BLaER1 treated with 17β-estradiol and CSF1 and Interleukin-3, amounts not matched to agents 10 nM and 100 nM (cell line): Measurements from ENCODE around the gene TRAF5.
A peak's percentile ranks its signal among the peaks of the same experiment; 100 is the strongest.
"Not testable (repeated sequence)": the region's sequence is repeated elsewhere in the genome, so short reads cannot be mapped to it uniquely, and the experiment has no call there.

ENCODE experiments used
- H3K27ac ChIP-seq, 11 experiments: shearing (Covaris generic); formaldehyde crosslinking; 2 replicates each; pipeline ENCODE4 v1.8.1; 2022
- H3K27me3 ChIP-seq, 11 experiments: shearing (Covaris generic); formaldehyde crosslinking; 2 replicates each; pipeline ENCODE4 v1.8.1; 2022
- H3K36me3 ChIP-seq, 11 experiments: shearing (Covaris generic); formaldehyde crosslinking; 2 replicates each; pipeline ENCODE4 v1.8.1; 2022
- H3K4me1 ChIP-seq, 10 experiments: shearing (Covaris generic); formaldehyde crosslinking; 2 replicates each; pipeline ENCODE4 v1.8.1; 2022
- H3K4me2 ChIP-seq, 11 experiments: shearing (Covaris generic); formaldehyde crosslinking; 2 replicates each; pipeline ENCODE4 v1.8.1; 2022
- H3K4me3 ChIP-seq, 10 experiments: shearing (Covaris generic); formaldehyde crosslinking; 2 replicates each; pipeline ENCODE4 v1.8.1; 2022
- H3K9ac ChIP-seq, 11 experiments: shearing (Covaris generic); formaldehyde crosslinking; 2 replicates each; pipeline ENCODE4 v1.8.1; 2022
- H3K9me3 ChIP-seq, 11 experiments: shearing (Covaris generic); formaldehyde crosslinking; replicated peaks in 1 of 11; 2 replicates each; pipeline ENCODE4 v1.8.1; 2022
- H4K20me1 ChIP-seq, 11 experiments: shearing (Covaris generic); formaldehyde crosslinking; 2 replicates each; pipeline ENCODE4 v1.8.1; 2022
- Cebpa-rat ChIP-seq, 11 experiments: shearing (Covaris generic); IDR thresholded peaks; 2 replicates each; pipeline ENCODE4 v1.8.1; 2022

Gene TRAF5

DNA sequence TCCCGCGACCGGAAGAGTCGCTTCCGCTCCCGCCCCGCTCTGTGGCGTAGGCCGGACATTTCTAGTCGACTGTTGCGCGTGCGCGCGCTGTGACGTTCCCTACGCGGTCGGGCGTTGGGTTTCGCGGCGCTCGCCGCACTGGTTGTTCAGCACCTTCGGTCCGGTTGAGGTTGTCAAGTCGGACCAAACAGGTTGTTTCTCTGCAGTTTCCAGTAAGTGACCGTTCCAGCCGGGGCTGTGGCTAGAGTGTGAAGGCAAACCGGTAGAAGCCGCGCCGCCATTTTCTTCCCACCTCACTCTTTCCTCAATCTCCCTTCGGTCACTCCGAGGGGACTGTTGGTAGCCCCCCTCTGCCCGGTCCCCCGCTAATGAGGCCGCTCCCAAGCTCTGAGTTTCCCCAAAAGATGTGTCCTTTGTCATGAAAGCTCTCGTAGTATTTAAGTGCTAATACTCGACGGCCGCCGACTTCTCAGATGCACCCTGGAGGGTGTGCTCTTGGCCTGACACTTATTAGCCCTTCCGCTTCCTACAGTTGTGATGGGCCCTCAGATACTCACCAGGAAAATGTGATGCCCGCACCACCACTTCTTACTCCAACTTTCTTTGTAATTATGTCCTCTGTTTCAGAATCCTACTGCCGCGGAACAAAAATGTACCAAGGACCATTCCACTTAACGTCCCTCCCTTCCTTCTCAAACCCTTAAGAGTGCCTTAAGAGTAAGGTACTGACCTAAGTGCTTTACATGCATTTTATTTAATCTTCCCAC lies 56.3 kb downstream of the TRAF5 start:
- H3K27me3 ChIP-seq, result no peaks in the 10 kb centered on the region
- TF ChIP-seq Cebpa-rat (IDR thresholded peaks at IDR 0.05), result no peak
- no peaks in the 10 kb centered on the region for H3K36me3 ChIP-seq
- H3K9ac ChIP-seq, result no peak overlapping the region
- H3K4me1 ChIP-seq, result peaks cover 0 to 5% (median 0%) of the 10 kb centered on the region in 10 experiments; a peak in 2 of 20 replicates
- H3K4me3 ChIP-seq, result no peak overlapping the region
- H3K4me2 ChIP-seq, result no peak overlapping the region
- no peaks in the 10 kb centered on the region for H4K20me1 ChIP-seq
- peaks cover 4 to 13% (median 7%) of the 10 kb centered on the region in 11 experiments; a peak in 16 of 22 replicates for H3K9me3 ChIP-seq
- H3K27ac ChIP-seq, result no peak overlapping the region

DNA sequence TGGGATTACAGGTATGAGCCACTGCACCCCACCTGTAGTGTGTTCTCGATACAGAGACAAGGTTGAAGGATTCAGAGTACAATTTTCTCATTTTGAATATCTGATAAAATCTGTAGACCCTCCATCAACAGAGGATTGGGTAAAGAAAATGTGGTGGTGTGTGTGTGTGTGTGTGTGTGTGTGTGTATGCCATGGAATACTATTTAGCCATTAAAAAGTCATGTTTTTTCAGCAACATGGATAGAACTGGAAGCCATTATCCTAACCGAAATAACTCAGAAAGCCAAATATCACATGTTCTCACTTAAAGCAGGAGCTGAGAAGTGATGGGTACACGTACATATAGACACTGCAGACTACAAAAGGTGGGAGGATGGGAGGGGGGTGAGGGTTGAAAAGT lies 57.9 kb downstream of the TRAF5 start:
- no peak for TF ChIP-seq Cebpa-rat (IDR thresholded peaks at IDR 0.05)
- H3K4me2 ChIP-seq, result no peak overlapping the region
- H3K4me1 ChIP-seq, result no peaks in the 10 kb centered on the region
- H4K20me1 ChIP-seq, result no peaks in the 10 kb centered on the region
- peaks cover 4 to 13% (median 7%) of the 10 kb centered on the region in 11 experiments; a peak in 16 of 22 replicates for H3K9me3 ChIP-seq
- no peaks in the 10 kb centered on the region for H3K27me3 ChIP-seq
- H3K36me3 ChIP-seq, result no peaks in the 10 kb centered on the region
- H3K4me3 ChIP-seq, result no peak overlapping the region
- no peak overlapping the region for H3K27ac ChIP-seq
- no peak overlapping the region for H3K9ac ChIP-seq

DNA sequence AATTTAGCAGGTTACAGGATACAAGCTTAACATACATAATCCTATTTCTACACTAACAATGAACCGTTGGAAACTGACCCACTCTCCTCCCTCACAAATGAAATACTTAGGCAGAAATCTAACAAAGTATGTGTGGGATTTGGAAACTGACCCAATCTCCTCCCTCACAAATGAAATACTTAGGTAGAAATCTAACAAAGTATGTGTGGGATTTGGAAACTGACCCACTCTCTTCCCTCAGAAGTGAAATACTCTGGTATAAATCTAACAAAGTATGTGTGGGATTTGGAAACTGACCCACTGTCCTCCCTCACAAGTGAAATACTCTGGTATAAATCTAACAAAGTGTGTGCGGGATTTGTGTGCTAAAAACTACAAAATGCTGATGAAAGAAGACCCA lies 60.3 kb downstream of the TRAF5 start:
- no peak overlapping the region for H3K9ac ChIP-seq
- no peak for TF ChIP-seq Cebpa-rat (IDR thresholded peaks at IDR 0.05)
- peaks cover 4 to 12% (median 7%) of the 10 kb centered on the region in 11 experiments; a peak in 16 of 22 replicates for H3K9me3 ChIP-seq
- H3K4me1 ChIP-seq, result no peaks in the 10 kb centered on the region
- H4K20me1 ChIP-seq, result no peaks in the 10 kb centered on the region
- H3K4me2 ChIP-seq, result no peak overlapping the region
- H3K4me3 ChIP-seq, result no peak overlapping the region
- no peak overlapping the region for H3K27ac ChIP-seq
- H3K36me3 ChIP-seq, result no peaks in the 10 kb centered on the region; a peak in 1 of 22 replicates
- no peaks in the 10 kb centered on the region for H3K27me3 ChIP-seq

DNA sequence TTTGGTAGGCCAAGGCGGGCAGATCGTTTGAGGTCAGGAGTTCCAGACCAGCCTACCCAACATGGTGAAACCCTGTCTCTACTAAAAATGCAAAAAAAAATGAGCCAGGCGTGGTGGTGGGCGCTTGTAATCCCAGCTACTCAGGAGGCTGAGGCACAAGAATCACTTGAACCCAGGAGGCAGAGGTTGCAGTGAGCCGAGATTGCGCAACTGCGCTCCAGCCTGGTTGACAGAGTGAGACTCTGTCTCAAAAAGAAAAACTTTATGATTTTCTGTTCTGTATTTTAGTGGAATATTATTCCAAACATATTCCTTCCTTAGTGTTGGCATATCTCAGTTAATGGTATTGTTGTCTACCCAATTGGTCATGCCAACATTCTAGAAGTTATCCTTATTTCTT lies 64.2 kb downstream of the TRAF5 start:
- peak; percentile 29 to 91 (median 71); a peak in 17 of 22 replicates for TF ChIP-seq Cebpa-rat (IDR thresholded peaks at IDR 0.05)
- not testable (repeated sequence) for H3K27me3 ChIP-seq, H3K9me3 ChIP-seq, H3K27ac ChIP-seq, H3K36me3 ChIP-seq, H3K9ac ChIP-seq, H3K4me2 ChIP-seq, H4K20me1 ChIP-seq, H3K4me3 ChIP-seq, H3K4me1 ChIP-seq

DNA sequence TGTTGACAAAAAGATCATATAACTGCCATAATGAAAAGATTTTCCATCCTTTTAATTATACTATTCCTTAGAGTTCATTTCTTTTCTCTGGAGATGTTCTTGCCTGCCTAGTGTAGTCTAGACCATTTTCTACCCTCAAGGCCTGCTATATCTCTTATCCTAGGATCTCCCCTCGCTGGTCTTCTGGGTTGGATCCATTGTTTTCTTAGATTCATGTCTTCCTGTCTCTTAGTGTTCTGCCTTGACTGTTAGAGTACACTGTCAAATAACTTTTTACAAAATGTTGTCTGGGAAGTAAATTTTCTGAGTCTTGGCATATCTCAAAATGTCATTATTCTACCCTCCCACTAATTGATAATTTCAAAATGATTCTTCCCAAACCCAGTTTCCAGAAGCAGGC lies 66.6 kb downstream of the TRAF5 start:
- Histone ChIP-seq H3K9me3 (no peaks in the 10 kb centered on the region), H3K4me2 (no peak overlapping the region), H4K20me1 (no peaks in the 10 kb centered on the region), H3K36me3 (peaks cover 0 to 18% (median 4%) of the 10 kb centered on the region in 11 experiments; a peak in 6 of 22 replicates), H3K27ac (no peak overlapping the region), H3K27me3 (no peaks in the 10 kb centered on the region), H3K9ac (no peak overlapping the region), H3K4me3 (no peak overlapping the region), H3K4me1 (no peaks in the 10 kb centered on the region)
- TF ChIP-seq Cebpa-rat (IDR thresholded peaks at IDR 0.05), result no peak

DNA sequence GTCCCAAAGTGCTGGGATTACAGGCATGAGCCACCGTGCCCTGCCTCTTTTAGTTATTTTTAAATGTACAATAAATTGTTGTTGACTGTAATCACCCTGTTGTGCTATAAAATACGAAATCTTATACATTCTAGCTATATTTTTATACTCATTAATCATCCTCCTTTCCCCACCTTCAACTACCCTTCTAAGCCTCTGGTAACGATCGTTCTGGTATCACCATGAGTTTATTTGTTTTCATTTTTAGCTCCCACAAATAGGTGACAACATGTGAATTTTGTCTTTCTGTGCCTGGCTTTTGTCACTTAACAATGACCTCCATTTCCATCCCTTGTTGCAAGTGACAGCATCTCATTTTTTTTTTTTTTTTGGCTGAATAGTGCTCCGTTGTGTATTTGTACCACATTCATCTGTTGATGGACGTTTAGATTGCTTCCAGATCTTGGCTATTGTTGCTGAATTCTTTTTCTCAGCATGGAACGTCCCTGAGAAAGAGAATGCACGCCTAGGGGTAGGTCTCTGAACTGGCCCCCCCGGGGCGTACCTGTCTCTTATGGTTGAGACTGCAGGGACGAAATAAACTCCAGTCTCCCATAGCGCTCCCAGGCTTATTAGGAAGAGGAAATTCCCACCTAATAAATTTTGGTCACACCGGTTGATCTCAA lies 71.8 kb downstream of the TRAF5 start:
- not testable (repeated sequence) for H3K4me1 ChIP-seq, H3K27me3 ChIP-seq, H3K9ac ChIP-seq, H3K4me2 ChIP-seq, H4K20me1 ChIP-seq, H3K4me3 ChIP-seq, H3K27ac ChIP-seq
- Histone ChIP-seq H3K36me3 (peaks cover 0 to 14% (median 3%) of the 10 kb centered on the region in 11 experiments; a peak in 7 of 22 replicates), H3K9me3 (peaks cover 0 to 19% (median 14%) of the 10 kb centered on the region in 11 experiments; a peak in 18 of 22 replicates)

DNA sequence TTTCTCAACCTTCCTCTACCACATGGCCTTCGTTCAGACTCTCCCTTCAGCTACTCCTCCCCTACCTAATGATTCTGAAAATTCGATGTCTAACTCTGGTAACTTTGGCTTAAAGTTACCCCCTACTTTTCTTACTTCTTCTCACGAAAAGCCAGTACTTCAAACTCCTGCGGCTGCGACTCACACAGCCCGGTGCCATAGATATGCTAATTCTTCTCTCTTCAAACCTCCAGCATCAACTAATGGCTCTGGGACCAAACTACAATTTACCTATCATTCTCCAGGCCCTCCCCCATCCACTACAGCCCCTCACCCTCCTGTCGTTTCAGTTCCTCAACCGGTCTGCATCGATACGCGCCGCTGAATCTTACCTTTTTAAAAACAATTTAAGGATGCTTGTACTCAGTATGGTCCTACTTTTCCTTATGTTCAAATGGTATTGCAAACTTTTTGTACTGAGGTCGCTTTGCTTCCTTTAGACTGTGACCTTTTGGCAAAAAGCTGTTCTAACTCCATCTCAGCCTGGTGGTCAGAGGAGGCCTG lies 73.3 kb downstream of the TRAF5 start:
- H3K9ac ChIP-seq, H3K4me2 ChIP-seq, H3K4me3 ChIP-seq, H3K27me3 ChIP-seq, H3K4me1 ChIP-seq, H4K20me1 ChIP-seq, H3K27ac ChIP-seq: not testable (repeated sequence)
- peaks cover 0 to 19% (median 14%) of the 10 kb centered on the region in 11 experiments; a peak in 18 of 22 replicates for H3K9me3 ChIP-seq
- H3K36me3 ChIP-seq, result peaks cover 0 to 11% (median 0%) of the 10 kb centered on the region in 11 experiments; a peak in 7 of 22 replicates

DNA sequence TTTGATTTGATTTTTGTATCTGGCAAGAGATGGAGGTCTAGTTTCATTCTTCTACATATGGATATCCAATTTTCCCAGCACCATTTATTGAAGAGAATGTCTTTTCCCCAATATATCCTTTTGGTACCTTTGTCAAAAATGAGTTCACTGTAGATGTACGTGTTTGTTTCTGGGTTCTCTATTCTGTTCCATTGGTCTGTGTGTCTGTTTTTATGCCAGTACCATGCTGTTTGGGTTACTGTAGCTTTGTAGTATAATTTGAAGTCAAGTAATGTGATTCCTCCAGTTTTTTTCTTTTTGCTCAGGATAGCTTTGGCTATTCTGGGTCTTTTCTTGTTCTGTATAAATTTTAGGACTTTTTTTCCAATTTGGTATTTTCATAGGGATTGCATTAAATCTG lies 75.1 kb downstream of the TRAF5 start:
- not testable (repeated sequence) for H3K27ac ChIP-seq, H3K4me1 ChIP-seq, H3K4me2 ChIP-seq, H4K20me1 ChIP-seq, H3K4me3 ChIP-seq, H3K9ac ChIP-seq, H3K27me3 ChIP-seq
- Histone ChIP-seq H3K9me3 (peaks cover 0 to 20% (median 16%) of the 10 kb centered on the region in 11 experiments; a peak in 18 of 22 replicates), H3K36me3 (peaks cover 0 to 11% (median 0%) of the 10 kb centered on the region in 11 experiments; a peak in 5 of 22 replicates)

DNA sequence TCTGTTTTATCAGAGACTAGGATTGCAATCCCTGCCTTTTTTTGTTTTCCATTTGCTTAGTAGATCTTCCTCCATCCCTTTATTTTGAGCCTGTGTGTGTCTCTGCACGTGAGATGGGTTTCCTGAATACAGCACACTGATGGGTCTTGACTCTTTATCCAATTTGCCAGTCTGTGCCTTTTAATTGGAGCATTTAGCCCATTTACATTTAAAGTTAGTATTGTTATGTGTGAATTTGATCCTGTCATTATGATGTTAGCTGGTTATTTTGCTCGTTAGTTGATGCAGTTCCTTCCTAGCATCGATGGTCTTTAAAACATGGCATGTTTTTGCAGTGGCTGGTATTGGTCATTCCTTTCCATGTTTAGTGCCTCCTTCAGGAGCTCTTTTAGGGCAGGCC lies 79.5 kb downstream of the TRAF5 start:
- not testable (repeated sequence) for H3K27ac ChIP-seq, H3K4me2 ChIP-seq, H3K27me3 ChIP-seq, H3K4me3 ChIP-seq, H4K20me1 ChIP-seq, H3K36me3 ChIP-seq, H3K9ac ChIP-seq
- Histone ChIP-seq H3K9me3 (peaks cover 13 to 51% (median 40%) of the 10 kb centered on the region in 11 experiments), H3K4me1 (peaks cover 0 to 12% (median 5%) of the 10 kb centered on the region in 10 experiments; a peak in 8 of 20 replicates)

DNA sequence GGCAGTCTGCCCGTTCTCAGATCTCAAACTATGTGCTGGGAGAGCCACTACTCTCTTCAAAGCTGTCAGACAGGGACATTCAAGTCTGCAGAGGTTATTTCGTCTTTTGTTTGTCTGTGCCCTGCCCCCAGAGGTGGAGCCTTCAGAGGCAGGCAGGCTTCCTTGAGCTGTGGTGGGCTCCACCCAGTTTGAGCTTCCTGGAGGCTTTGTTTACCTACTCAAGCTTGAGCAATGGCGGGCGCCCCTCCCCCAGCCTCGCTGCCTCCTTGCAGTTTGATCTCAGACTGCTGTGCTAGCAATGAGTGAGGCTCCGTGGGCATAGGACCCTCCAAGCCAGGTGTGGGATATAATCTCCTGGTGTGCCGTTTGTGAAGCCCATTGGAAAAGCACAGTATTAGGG lies 81.1 kb downstream of the TRAF5 start:
- H3K9me3 ChIP-seq, result peaks cover 7 to 38% (median 26%) of the 10 kb centered on the region in 11 experiments; a peak in 21 of 22 replicates
- peak overlapping the region; percentile 8 to 59 (median 40); a peak in 14 of 20 replicates for H3K4me3 ChIP-seq

More for the DNA sequence above, 81.1 kb downstream of the TRAF5 start:
- H3K27me3 ChIP-seq, H3K36me3 ChIP-seq, H4K20me1 ChIP-seq: not testable (repeated sequence)
- Histone ChIP-seq H3K9ac (peak overlapping the region in 8 of 11 experiments; percentile 13 to 66 (median 52); a peak in 9 of 22 replicates), H3K27ac (peak overlapping the region in 9 of 11 experiments; percentile 41 to 70 (median 59); a peak in 17 of 22 replicates), H3K4me1 (peaks cover 0 to 12% (median 5%) of the 10 kb centered on the region in 10 experiments; a peak in 8 of 20 replicates), H3K4me2 (peak overlapping the region; percentile 34 to 76 (median 63))
